HT-29 (cell line): Measurements from ENCODE around the gene RNF166. TPM values are rescaled to one million over a fixed set of nuclear protein-coding genes. Genes with fewer than 3 reads are reported as not detected.

Experiments
- DNase-seq: peaks from one replicate; pipeline ENCODE4 v3.0.0-alpha.2; 2015; ENCODE audit warnings: low spot score
- total RNA-seq: library from RNA; depleted of rRNA; stranded (reverse); fragments of >200 nt; shearing (Covaris generic); gene quantifications from 2 replicates; pipeline ENCODE4 v1.2.3, GENCODE V29; 2014; rRNA removed

RNF166 gene
- total RNA-seq: 44.6 and 49.8 TPM in 2 replicates

DNA sequence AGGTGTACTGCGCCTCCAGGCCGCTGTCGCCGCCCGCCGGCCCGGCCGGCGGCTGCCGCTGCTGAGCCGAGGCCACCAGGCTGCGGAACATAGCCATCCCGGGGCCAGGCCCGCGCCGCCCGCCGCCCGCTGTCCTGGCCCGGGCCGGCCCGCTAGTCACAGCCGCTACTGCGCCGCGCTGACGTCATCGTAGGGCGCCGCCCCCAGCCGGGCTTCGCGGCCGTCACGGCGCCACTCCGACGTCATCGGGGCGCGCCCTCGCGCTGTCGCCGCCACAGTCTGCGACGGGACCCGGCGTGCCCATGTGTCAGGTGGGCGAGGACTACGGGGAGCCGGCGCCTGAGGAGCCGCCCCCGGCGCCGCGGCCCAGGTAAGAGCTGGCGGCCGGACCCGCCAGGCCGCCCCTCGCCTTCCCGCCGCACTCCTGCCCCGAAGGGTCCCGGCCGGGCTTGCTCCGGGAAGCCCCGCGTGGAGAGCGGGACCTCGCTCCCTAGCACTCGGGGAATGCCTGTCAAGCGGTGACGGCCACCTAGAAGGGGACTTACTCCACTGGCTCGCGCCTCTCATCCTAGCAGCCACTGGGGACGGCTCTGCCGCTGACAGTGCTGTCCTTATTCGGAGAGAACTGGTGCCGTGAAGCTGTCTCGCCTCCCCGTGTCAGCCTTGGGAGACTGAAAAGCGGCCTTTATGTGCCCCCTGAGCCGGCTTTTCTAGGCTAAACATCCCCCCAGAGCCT lies at the start of gene RNF166, which contains the start of gene CTU2:
TSS of gene RNF166 (minus strand) at position 180 of the 736 bp plus-strand sequence. CDS start at position 97, 83 bp downstream.
TSS of gene CTU2 (plus strand) at position 275 of the 736 bp plus-strand sequence. CDS start at position 303, 28 bp downstream.
- peak; percentile 87 for DNase-seq

GRCh38 chr16:88754912-88755744 lies 48.9 kb upstream of the RNF166 start:
- DNase-seq: peak; percentile 76

DNA sequence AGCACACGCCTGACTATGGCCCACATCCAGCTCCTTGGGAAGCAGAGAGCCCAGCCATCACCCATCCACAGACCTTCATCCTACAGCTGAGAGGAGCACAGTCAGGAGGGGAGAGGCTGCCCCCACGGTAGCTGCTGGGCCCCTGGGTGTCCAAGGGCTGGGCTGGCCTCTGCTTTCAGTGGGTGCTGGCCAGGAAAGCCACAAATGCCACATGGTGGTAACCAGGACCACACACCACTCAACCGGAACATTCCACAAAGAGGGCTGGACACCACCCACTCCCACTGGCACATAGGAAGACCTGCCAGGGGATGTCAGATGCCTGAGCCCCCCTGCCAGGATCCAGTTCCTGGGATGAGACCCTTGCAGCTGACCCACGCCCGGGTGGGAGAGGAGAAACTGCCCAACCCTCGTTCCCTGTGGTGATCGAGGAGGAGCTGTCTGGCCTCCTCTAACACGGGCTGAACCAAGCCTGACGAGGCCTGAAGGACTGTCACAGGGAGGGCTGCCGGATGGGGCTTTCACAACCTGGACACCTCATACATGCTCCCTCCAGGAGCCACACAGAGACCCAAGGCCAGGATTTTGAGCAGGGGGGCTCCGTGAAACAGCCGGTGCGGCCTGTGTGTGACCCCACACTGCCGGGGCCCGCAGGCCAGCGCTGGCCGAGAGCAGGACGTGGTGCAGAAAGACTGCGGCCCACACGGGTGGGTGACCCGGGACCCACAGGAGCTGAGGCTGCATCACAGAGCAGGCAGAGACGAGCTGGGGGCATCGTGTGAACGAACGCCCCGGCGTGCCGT lies 48.1 kb upstream of the RNF166 start:
- DNase-seq: no peak

- no peak for DNase-seq
Observed at GRCh38 chr16:88753602-88754001, 47.4 kb upstream of the RNF166 start.

DNA sequence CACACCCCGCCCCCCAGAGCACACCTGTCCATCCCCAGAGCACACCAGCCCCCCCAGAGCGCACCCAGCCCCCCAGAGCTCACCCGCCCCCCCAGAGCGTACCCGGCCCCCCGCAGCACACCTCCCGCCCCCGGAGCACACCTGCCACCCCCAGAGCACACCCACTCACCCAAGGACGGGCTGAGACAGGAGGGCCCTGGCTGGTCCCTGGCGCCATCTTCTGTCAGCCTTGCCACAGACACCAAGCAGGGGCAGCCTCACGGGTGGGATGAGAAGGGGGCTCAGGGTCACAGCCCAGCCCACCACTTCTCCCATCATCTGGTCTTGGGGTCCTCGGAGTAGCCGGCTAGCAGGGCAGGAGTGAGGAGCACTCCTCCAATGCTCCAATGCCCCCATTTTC lies 47.0 kb upstream of the RNF166 start:
- no peak for DNase-seq

- DNase-seq: no peak
Observed at GRCh38 chr16:88752386-88753002, 46.3 kb upstream of the RNF166 start.

DNA sequence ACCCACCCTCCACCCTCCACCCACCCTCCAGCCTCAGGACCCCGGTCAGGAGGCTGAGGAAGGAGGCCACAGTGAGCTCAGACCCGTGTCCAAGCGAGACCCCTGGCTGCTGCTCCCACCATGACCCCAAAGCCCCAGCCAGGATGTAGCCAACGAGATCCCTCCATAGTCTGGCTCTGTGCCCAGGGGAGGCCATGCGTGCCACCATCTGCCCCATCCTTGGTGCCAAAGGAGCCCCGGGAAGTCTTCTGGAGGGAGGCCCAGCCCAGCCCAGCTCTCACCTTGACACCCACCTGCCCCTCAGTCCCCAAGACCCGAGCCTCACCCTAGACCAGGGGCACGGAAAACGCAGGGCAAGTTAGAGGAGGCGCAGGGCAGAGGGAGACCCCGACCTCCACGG lies 44.6 kb upstream of the RNF166 start:
- no peak for DNase-seq

DNA sequence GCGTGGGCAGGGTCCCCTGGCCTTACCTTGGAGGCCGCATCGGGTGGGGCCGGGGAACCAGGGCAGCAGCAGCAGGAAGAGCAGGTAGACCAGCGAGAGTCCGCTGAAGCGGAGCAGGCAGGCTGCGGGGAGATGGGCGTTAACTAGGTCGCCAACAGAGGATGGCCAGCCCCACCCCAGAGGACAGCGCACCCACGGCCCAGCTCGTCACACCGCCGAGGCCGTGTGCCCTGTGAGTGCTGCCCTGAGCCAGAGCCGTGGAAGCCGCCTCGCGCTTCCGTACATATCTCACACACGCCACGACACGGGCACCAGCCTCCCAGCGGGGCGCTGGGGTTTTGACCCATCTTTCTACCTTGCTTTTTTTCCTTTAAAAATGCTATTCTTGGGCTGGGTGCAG lies 43.1 kb upstream of the RNF166 start:
- DNase-seq: no peak

GRCh38 chr16:88748364-88748763 lies 42.2 kb upstream of the RNF166 start:
- no peak for DNase-seq

GRCh38 chr16:88747588-88748301 lies 41.5 kb upstream of the RNF166 start:
- peak; percentile 80 for DNase-seq

GRCh38 chr16:88746506-88746905 lies 40.3 kb upstream of the RNF166 start:
- DNase-seq: no peak

- DNase-seq: no peak
Observed at GRCh38 chr16:88744577-88745521, 38.6 kb upstream of the RNF166 start.

- peak; percentile 83 for DNase-seq
Observed at GRCh38 chr16:88743693-88744576, 37.7 kb upstream of the RNF166 start.

DNA sequence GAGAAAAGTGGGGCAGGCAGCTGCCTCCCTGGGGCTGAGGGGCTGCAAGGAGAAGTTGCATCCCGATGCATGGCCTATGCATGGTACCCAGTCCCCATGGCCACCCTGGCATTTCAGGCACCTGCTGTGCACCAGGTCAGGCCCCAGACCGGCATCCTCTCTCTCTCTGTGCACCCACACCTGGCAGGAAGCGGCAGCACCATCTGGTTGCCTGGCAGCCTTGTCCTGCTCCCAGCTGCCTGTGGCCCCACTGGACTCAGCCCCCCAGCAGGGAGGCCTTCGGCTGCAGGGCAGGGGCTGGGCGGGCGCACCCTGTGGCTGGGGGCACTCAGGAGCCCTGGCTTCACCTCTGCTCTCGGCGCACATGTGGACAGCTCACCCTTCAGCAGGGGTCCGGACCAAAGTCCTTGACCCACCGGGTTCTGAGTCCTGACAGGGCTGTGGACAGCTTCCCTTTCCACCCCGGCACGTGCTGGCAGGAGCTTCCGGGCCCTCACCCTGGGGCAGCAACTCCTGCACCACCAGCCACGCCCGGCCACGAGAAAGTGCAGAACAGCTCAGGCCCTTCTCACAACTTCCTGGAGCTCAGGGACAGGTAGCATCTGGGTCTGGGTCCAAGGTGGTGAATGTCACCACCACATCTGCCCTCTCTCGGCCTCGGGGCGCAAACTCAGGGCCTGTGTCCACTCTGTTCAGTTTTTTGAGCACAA lies 36.8 kb upstream of the RNF166 start:
- no peak for DNase-seq

DNA sequence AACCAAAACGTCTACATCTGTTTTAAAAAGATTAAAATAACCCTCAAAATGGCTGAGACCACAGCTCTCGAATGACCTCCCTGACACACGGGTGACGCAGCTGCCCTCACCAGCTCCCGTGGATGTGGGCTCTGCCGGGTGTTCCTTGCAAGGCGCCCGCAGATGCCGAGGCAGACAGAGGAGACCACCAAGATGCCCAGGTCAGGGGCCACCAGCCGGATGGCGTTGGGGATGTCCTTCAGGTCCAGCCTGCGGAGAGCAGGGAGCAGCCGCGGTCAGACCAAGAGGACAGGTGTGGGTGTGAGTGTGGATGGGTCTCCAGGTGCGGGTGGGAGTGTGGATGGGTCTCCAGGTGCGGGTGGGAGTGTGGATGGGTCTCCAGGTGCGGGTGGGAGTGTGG lies 35.2 kb upstream of the RNF166 start:
- DNase-seq: no peak

- DNase-seq: no peak
Observed at GRCh38 chr16:88740727-88741055, 34.5 kb upstream of the RNF166 start.

GRCh38 chr16:88739977-88740726 lies 33.9 kb upstream of the RNF166 start:
- no peak for DNase-seq
